ENCODE data around the gene ARPIN.
"Not testable (repeated sequence)": the region's sequence is repeated elsewhere in the genome, so short reads cannot be mapped to it uniquely, and the experiment has no call there.

The ARPIN gene

DNA sequence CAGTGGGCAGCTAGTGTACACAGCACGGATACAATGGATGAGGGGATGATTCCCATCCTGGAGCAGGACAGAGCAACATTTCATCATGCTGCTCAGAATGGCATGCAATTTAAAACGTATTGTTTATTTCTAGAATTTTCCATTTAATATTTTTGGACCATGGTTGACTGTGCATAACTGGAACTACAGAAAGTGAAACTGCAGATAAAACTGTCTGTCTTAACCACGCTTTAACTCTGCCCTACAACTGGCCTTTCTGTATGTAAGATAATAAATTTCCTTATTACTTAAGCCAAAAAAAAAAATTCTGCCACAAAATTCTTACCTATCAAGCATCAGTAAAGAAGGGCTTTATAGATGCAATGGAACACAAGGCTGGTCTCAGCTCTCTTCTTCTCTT is 52.3 kb downstream of the ARPIN start:
- Histone ChIP-seq H3K27ac (no peak overlapping the region), H3K27me3 (replicated peaks) (no peaks in the 10 kb centered on the region), H3K36me3 (replicated peaks) (peaks cover 17% of the 10 kb centered on the region), H3K4me3 (ENCODE audit: low read depth, low read length) (no peak overlapping the region)
- no peak for DNase-seq
- TF ChIP-seq, protein P1, sequence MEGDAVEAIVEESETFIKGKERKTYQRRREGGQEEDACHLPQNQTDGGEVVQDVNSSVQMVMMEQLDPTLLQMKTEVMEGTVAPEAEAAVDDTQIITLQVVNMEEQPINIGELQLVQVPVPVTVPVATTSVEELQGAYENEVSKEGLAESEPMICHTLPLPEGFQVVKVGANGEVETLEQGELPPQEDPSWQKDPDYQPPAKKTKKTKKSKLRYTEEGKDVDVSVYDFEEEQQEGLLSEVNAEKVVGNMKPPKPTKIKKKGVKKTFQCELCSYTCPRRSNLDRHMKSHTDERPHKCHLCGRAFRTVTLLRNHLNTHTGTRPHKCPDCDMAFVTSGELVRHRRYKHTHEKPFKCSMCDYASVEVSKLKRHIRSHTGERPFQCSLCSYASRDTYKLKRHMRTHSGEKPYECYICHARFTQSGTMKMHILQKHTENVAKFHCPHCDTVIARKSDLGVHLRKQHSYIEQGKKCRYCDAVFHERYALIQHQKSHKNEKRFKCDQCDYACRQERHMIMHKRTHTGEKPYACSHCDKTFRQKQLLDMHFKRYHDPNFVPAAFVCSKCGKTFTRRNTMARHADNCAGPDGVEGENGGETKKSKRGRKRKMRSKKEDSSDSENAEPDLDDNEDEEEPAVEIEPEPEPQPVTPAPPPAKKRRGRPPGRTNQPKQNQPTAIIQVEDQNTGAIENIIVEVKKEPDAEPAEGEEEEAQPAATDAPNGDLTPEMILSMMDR (IDR thresholded peaks at IDR 0.05; ENCODE audit: low read depth, low read length, missing control alignments) = no peak
- in situ Hi-C loops (cut with HindIII; ENCODE audit: low pct_ligation_motif_present, low sequenced_read_pairs) = no loop called here

DNA sequence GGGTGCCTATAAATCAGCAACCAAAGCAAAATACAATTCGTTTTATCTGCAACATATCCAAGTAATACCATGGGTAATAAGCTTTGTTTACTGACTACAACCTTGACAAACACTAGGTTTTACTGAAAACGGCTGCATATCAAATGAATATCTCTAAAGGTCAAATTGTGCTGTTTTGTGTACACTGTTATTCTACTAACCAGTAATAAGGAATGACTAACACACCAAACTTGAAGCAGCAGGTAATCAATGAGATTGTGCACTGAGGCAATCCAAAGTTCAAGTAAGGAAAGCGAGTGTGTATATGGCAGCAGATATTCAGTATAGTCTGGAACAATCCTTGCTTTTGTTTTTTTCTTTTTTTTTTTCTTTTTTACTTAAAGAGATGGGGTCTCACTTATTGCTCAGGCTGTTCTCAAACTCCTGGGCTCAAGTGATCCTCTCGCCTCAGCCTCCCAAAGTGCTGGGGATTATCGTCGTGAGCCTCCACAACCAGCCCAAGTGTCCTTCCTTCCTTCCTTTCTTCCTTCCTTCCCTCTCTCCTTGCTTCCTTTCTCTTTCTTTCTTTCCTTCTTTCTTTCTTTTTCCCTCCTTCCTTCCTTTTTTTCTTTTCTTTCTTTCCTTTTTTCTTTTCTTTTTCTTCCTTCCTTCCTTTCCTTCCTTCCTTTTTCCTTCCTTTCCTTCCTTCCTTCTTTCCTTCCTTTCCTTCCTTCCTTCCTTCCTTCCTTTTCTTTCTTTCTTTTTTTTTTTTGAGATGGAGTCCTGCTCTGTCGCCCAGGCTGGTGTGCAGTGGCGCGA is 53.9 kb downstream of the ARPIN start:
- Histone ChIP-seq H3K36me3 (replicated peaks) (peaks cover 15% of the 10 kb centered on the region), H3K27me3 (replicated peaks) (no peaks in the 10 kb centered on the region), H3K4me3 (ENCODE audit: low read depth, low read length) (no peak overlapping the region), H3K27ac (no peak overlapping the region)
- TF ChIP-seq, protein P1 (IDR thresholded peaks at IDR 0.05; ENCODE audit: low read depth, low read length, missing control alignments) = no peak
- in situ Hi-C loops (cut with HindIII; ENCODE audit: low pct_ligation_motif_present, low sequenced_read_pairs) = no loop called here
- DNase-seq = no peak

DNA sequence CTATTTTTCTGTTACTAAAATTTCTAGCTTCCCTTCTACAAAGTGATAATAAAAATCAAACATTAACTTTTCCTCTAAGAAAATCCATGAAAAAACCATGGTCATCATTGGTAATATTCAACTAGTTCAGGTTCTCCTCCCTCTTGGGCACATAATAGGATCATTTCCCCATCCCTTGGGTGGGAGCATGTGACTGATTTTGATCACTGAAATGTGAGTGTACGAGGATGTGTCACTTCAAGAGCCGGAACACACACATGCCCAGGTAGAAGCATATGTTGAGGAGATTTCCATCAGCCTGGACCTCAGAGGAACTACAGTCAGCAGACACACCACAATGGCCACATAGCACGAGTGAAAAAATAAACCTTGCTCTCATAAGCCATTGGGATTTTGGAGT is 55.1 kb downstream of the ARPIN start:
- Histone ChIP-seq H3K4me3 (ENCODE audit: low read depth, low read length) (no peak overlapping the region), H3K27ac (no peak overlapping the region), H3K27me3 (replicated peaks) (no peaks in the 10 kb centered on the region), H3K36me3 (replicated peaks) (peaks cover 10% of the 10 kb centered on the region)
- TF ChIP-seq, protein P1 (IDR thresholded peaks at IDR 0.05; ENCODE audit: low read depth, low read length, missing control alignments) = no peak
- in situ Hi-C loops (cut with HindIII; ENCODE audit: low pct_ligation_motif_present, low sequenced_read_pairs) = no loop called here
- no peak for DNase-seq

DNA sequence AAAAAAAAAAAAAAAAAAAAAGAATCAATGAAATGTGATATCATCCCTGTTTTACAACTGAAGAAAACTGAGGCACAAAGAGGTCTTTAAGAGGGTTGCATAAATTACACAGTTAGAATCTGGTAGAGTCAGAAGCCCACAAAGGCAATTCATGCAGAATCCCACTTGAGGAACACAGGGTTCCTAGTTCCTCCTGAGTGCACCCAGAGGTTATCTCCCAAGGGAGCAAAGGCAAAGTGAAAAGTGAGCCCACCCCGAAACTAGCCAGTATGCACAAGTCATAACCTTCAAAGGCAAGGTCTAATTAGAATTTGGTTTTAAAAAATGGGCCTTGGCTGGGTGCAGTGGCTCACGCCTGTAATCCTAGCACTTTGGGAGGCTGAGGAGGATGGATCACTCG is 56.8 kb downstream of the ARPIN start:
- Histone ChIP-seq H3K27me3 (replicated peaks) (no peaks in the 10 kb centered on the region), H3K36me3 (replicated peaks) (peaks cover 4% of the 10 kb centered on the region), H3K4me3 (ENCODE audit: low read depth, low read length) (no peak overlapping the region), H3K27ac (no peak overlapping the region)
- in situ Hi-C loops (cut with HindIII; ENCODE audit: low pct_ligation_motif_present, low sequenced_read_pairs) = no loop called here
- no peak for DNase-seq
- TF ChIP-seq, protein P1 (IDR thresholded peaks at IDR 0.05; ENCODE audit: low read depth, low read length, missing control alignments) = no peak

DNA sequence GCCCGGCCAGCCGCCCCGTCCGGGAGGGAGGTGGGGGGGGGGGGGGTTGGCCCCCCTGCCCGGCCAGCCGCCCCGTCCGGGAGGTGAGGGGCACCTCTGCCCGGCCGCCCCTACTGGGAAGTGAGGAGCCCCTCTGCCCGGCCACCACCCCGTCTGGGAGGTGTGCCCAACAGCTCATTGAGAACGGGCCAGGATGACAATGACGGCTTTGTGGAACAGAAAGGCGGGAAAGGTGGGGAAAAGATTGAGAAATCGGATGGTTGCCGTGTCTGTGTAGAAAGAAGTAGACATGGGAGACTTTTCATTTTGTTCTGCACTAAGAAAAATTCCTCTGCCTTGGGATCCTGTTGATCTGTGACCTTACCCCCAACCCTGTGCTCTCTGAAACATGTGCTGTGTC is 57.9 kb downstream of the ARPIN start:
- in situ Hi-C loops (cut with HindIII; ENCODE audit: low pct_ligation_motif_present, low sequenced_read_pairs) = not testable (repeated sequence)

DNA sequence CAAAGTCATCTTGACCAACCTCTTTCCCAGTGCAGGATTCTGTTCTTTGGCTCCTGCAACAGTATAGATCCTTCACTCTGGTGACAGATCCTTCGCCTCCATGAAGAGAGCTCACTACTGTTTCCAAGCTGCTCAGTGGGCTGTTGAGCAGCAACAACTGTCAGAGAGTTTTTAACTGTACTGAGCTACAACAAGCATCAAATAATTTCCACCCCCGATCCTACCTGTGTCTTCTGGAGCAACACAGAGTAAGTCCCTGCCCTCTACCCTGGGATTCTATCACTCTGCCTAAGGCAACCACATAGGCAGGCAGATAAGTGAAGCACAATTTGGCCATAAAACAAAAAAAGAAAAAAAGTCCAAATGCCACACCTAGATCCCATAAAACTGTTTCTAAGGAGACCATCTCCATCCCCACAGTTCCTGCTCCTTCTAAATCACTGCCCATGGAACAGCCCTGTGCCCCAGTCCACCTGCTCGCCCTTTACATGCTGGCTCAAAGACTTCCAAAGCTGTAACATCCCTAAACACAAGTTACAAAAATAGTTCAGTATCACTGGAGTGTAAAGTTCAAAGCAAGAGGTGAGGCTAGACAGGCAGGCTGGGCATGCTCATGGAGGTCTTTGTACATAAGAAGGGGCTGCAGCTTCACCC is 60.3 kb downstream of the ARPIN start:
- DNase-seq = no peak
- Histone ChIP-seq H3K36me3 (replicated peaks) (no peaks in the 10 kb centered on the region), H3K27me3 (replicated peaks) (no peaks in the 10 kb centered on the region), H3K4me3 (ENCODE audit: low read depth, low read length) (no peak overlapping the region), H3K27ac (no peak overlapping the region)
- in situ Hi-C loops (cut with HindIII; ENCODE audit: low pct_ligation_motif_present, low sequenced_read_pairs) = no loop called here
- TF ChIP-seq, protein P1 (IDR thresholded peaks at IDR 0.05; ENCODE audit: low read depth, low read length, missing control alignments) = no peak

More for the DNA sequence above, 57.9 kb downstream of the ARPIN start:
- not testable (repeated sequence) for H3K27ac ChIP-seq; H3K4me3 ChIP-seq (ENCODE audit: low read depth, low read length); H3K27me3 ChIP-seq (replicated peaks); DNase-seq; H3K36me3 ChIP-seq (replicated peaks)
